Lower leg skin (tissue), 4 donors: ENCODE results near the gene TRMT2A. TPM values are rescaled to one million over a fixed set of nuclear protein-coding genes. Genes with fewer than 3 reads are reported as not detected.
"Not testable (repeated sequence)": the region's sequence is repeated elsewhere in the genome, so short reads cannot be mapped to it uniquely, and the experiment has no call there.

Source experiments
- DNase-seq, 2 donors: peaks; one replicate each; pipeline ENCODE4 v3.0.0-alpha.2; 2019; ENCODE audit warnings: low spot score in 2 of 2
- H3K4me3 ChIP-seq: fragments of 200-600 bp; sonication (generic); 2 replicates; pipeline ENCODE4 v1.5.1; 2017; ENCODE audit warnings: mild to moderate bottlenecking, low read depth; ENCODE audit not compliant: poor library complexity, severe bottlenecking
- POLR2A ChIP-seq, 2 donors: fragments of 450-650 bp; IDR thresholded peaks; one replicate each; pipeline ENCODE4 v1.6.1; 2016 to 2017; ENCODE audit warnings: antibody characterized with exemption in 2 of 2, mild to moderate bottlenecking in 1 of 2, moderate library complexity in 1 of 2
- WGBS, 2 donors: methylation state at CpG; one replicate each; pipeline ENCODE4 v1.1.5; 2018; 5-methylcytosine and 5-hydroxymethylcytosine counted together
- intact Hi-C: fragments of 100-400 bp; cut with DNase I; formaldehyde crosslinking; loops from one replicate; pipeline ENCODE4 v1.15.0; 2023; ENCODE audit warnings: low total_unique reads
- total RNA-seq, 4 donors: library from RNA; depleted of rRNA; stranded (reverse); fragments of >200 nt; gene quantifications; one replicate each; pipeline ENCODE4 v1.1.0, GENCODE V29; 2016
- TF ChIP-seq, protein P1 (sequence below), 3 donors: fragments of 450-650 bp; IDR thresholded peaks; one replicate each; pipeline ENCODE4 v1.5.1; 2016; ENCODE audit warnings: antibody characterized with exemption in 3 of 3, mild to moderate bottlenecking in 3 of 3, moderate library complexity in 2 of 3

Gene TRMT2A
- total RNA-seq, 4 donors from 2014 or later = 41.6 to 97.5 (median 52.8) TPM

GRCh38 chr22:20160041-20160440 is 43.0 kb upstream of the TRMT2A start:
- no peak for TF ChIP-seq POLR2A (IDR thresholded peaks at IDR 0.05)
- TF ChIP-seq, protein P1, sequence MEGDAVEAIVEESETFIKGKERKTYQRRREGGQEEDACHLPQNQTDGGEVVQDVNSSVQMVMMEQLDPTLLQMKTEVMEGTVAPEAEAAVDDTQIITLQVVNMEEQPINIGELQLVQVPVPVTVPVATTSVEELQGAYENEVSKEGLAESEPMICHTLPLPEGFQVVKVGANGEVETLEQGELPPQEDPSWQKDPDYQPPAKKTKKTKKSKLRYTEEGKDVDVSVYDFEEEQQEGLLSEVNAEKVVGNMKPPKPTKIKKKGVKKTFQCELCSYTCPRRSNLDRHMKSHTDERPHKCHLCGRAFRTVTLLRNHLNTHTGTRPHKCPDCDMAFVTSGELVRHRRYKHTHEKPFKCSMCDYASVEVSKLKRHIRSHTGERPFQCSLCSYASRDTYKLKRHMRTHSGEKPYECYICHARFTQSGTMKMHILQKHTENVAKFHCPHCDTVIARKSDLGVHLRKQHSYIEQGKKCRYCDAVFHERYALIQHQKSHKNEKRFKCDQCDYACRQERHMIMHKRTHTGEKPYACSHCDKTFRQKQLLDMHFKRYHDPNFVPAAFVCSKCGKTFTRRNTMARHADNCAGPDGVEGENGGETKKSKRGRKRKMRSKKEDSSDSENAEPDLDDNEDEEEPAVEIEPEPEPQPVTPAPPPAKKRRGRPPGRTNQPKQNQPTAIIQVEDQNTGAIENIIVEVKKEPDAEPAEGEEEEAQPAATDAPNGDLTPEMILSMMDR (IDR thresholded peaks at IDR 0.05) = no peak
- no peak overlapping the region for H3K4me3 ChIP-seq
- no peak for DNase-seq
- WGBS, 2 donors = 76 to 81% methylated on average over 10 of the region's 10 CpGs
- intact Hi-C loops = no loop called here

GRCh38 chr22:20159531-20159930 is 42.5 kb upstream of the TRMT2A start:
- DNase-seq, intact Hi-C loops, H3K4me3 ChIP-seq: not testable (repeated sequence)
- WGBS, 2 donors = 85 to 87% methylated on average over 5 to 14 of the region's 14 CpGs

- intact Hi-C loops = no loop called here
- 43 to 53% methylated on average over 5 to 9 of the region's 9 CpGs for WGBS, 2 donors
- no peak for DNase-seq
- no peak for TF ChIP-seq POLR2A (IDR thresholded peaks at IDR 0.05)
- TF ChIP-seq, protein P1 (IDR thresholded peaks at IDR 0.05) = no peak
- H3K4me3 ChIP-seq = no peak overlapping the region
Measured at GRCh38 chr22:20159076-20159475, 42.0 kb upstream of the TRMT2A start.

DNA sequence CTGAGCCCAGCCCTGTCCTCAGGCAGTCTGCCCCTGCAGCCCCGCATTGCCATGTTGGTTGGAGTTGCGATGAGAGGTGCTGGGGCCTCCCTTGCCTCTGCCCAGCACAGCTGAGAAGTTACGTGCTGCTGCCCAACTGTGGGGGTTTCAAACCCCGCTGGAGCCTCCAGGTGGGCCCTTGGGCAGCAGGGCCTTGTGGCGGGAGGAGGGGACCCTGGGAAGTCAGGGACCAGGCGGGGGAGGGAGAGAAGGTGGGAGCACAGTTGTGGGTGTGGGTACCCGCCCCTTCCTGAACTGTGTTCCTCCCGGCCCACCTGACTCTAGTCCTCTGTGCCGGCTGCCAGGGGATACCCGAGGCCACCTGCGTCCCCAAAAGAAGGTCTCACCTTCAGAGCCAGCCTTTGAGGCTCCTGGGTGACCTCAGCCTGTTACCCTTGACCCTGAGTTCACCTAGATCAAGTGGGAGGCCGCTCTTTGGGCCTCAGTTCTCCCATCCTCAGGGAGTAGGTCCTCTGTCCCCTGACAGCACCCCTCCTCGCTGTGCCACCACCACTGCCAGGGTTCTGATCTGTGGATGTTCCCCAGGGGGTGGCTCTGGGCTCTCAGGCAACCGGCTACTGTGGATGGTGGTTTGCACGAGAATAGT is 41.5 kb upstream of the TRMT2A start:
- intact Hi-C loops = no loop called here
- WGBS, 2 donors = 84 to 85% methylated on average over 14 to 15 of the region's 15 CpGs
- H3K4me3 ChIP-seq = no peak overlapping the region
- TF ChIP-seq, protein P1 (IDR thresholded peaks at IDR 0.05) = no peak
- no peak for TF ChIP-seq POLR2A (IDR thresholded peaks at IDR 0.05)
- no peak for DNase-seq

DNA sequence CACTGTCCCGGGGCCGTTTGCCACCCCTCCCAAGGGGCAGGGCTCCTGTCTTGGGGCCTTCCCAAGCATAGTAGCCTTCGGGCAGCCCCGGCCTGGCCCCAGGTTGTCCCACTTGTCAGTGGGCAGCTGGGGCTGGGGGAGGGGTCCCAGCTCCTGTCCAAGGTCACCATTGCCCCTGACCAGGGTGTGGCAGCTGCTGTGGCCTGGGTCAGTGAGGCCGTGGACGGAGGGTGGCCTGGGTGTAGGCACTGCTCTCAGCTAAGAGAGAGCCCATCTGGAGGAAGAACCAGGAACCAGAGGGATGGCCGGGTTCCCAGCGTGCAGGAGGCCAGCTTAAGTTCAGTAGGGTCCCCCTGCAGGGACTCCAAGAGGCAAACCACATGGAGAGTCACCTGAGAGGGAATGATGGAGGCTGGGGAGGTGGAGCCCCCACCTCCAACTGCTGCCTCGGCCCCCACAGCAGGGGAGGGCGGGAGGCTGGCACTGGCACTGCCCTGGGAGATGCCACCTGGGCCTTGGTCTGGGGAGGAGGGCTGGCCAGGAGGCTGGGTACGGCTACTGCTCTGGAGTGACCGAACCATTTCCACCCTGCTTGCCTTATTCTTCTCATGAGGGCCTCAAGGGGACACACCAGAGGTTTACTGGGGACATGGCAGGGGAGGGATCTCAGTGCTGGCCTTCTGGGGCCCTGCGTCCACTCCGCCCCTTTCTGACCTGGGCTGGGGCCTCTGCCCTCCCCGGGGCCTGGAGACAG is 40.6 kb upstream of the TRMT2A start:
- 52 to 69% methylated on average over 12 to 15 of the region's 15 CpGs for WGBS, 2 donors
- DNase-seq = no peak
- H3K4me3 ChIP-seq = no peak overlapping the region
- intact Hi-C loops = loop anchor here (2.0 kb wide), 1 partner anchor 127 kb away; no protein-coding TSS in a partner anchor
- TF ChIP-seq POLR2A (IDR thresholded peaks at IDR 0.05) = no peak

- DNase-seq = peak; percentile 76 to 98
- TF ChIP-seq, protein P1 (IDR thresholded peaks at IDR 0.05) = peak; percentile 16 to 99 (median 58)
- TF ChIP-seq POLR2A (IDR thresholded peaks at IDR 0.05) = no peak
- intact Hi-C loops = loop anchor here (2.0 kb wide), 1 partner anchor 128 kb away; no protein-coding TSS in a partner anchor
- 29 to 43% methylated on average over 13 to 14 of the region's 17 CpGs for WGBS, 2 donors
- H3K4me3 ChIP-seq = no peak overlapping the region
Measured at GRCh38 chr22:20156611-20157429, 39.8 kb upstream of the TRMT2A start.
